Stimulated activated memory B cell treated with anti-CD40 and anti-IgM and Interleukin-4, amounts not matched to agents 10 μg/mL and 1 μg/mL and 100 μg/mL, for 72 hours (primary cell): Measurements from ENCODE around the gene AMZ1.

ENCODE experiments used
- ATAC-seq: fragments of 150-1000 bp; cut with Tn5 transposase; 2 replicates; pipeline ENCODE4 v1.10.0; 2021
- H3K27ac Mint-ChIP-seq: one replicate; pipeline ENCODE4 v1.8.0; 2022; ENCODE audit warnings: mild to moderate bottlenecking, mixed read lengths
- H3K27me3 Mint-ChIP-seq: one replicate; pipeline ENCODE4 v1.8.0; 2022; ENCODE audit warnings: mixed read lengths
- H3K36me3 Mint-ChIP-seq: one replicate; pipeline ENCODE4 v1.8.0; 2022; ENCODE audit warnings: mixed read lengths
- H3K4me1 Mint-ChIP-seq: one replicate; pipeline ENCODE4 v1.8.0; 2022; ENCODE audit warnings: mixed read lengths
- H3K4me3 Mint-ChIP-seq: one replicate; pipeline ENCODE4 v1.8.0; 2022; ENCODE audit warnings: mild to moderate bottlenecking, moderate library complexity, mixed read lengths
- H3K9me3 Mint-ChIP-seq: one replicate; pipeline ENCODE4 v1.8.0; 2022; ENCODE audit warnings: mixed read lengths

Gene AMZ1

GRCh38 chr7:2659556-2660358 is 28.2 kb upstream of the AMZ1 start:
- peak; percentile 3 for ATAC-seq
- H3K4me1 Mint-ChIP-seq = no peaks in the 10 kb centered on the region
- no peaks in the 10 kb centered on the region for H3K27me3 Mint-ChIP-seq
- H3K4me3 Mint-ChIP-seq = no peak overlapping the region
- no peak overlapping the region for H3K27ac Mint-ChIP-seq
- H3K9me3 Mint-ChIP-seq = no peaks in the 10 kb centered on the region
- peaks cover 31% of the 10 kb centered on the region for H3K36me3 Mint-ChIP-seq

GRCh38 chr7:2660359-2661095 is 27.5 kb upstream of the AMZ1 start:
- Mint-ChIP-seq H3K9me3 (no peaks in the 10 kb centered on the region), H3K4me1 (no peaks in the 10 kb centered on the region), H3K27ac (no peak overlapping the region), H3K4me3 (no peak overlapping the region), H3K36me3 (peaks cover 31% of the 10 kb centered on the region), H3K27me3 (no peaks in the 10 kb centered on the region)
- ATAC-seq = no peak

DNA sequence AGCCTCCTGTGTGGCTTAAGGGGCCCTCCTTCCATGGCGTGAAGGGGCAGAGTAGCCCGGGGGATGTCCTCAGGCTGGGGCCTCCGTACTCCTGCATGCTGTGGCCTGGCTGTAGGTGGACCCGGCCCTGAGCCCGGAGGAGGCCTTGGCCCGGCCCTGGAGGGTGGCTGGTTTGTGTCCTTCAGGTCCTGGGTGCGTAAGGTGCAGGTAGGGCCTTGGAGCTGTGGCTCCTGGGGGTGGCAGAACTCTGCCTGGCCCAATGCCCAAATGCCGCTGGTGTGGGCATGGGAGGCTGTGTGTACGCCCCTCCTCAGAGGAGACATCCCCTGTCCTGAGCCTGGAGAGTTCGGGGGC is 26.9 kb upstream of the AMZ1 start:
- Mint-ChIP-seq H3K27ac (no peak overlapping the region), H3K27me3 (no peaks in the 10 kb centered on the region), H3K36me3 (peaks cover 31% of the 10 kb centered on the region), H3K9me3 (no peaks in the 10 kb centered on the region), H3K4me1 (no peaks in the 10 kb centered on the region), H3K4me3 (no peak overlapping the region)
- no peak for ATAC-seq

- ATAC-seq = peak; percentile 3
- Mint-ChIP-seq H3K9me3 (no peaks in the 10 kb centered on the region), H3K36me3 (peaks cover 31% of the 10 kb centered on the region), H3K4me1 (no peaks in the 10 kb centered on the region), H3K27me3 (no peaks in the 10 kb centered on the region), H3K4me3 (no peak overlapping the region), H3K27ac (no peak overlapping the region)
These were observed 26.3 kb upstream of the AMZ1 start for GRCh38 chr7:2661602-2662272.

DNA sequence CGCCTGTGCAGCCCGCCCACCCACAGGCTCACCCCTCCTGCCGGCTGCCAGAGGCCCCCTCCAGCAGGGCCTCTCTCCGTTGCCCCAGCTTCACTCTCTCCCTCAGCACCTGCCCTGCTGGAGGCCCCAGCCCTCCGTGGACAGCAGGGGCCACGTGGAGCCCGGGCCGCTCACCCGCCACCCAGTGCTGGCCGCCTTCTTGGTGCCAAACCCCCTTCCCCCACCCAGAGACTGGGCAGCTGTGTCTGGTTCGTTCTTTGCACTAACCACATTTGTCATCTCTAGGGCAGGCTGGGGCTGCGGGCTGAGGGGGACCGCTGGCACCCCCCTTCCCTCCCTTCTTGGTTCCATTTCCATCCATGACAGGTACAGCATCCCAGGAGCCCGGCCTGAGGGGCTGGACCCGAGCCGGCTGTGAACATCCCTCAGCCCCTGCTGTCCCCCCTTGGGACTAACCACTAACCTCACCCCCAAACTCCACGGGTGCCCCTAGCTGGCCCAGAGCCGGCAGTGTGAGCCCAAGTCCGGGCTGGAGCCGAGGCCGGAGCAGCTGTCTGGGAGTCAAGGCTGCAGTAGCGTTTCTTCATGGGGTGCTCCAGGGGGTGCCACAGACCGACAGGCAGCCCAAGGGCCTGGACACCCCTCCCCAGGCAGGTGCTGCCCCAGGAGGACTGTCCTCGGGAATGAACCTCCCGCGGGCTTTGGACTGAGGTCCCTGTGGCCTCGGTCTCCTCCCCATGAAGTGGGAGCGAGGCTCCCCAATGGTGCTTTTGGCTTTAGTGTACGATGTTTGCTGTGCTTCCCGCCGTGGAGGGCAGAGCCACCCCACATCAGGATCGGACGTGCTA is 25.5 kb upstream of the AMZ1 start:
- peaks cover 7% of the 10 kb centered on the region for H3K27me3 Mint-ChIP-seq
- ATAC-seq = peak; percentile 1
- no peaks in the 10 kb centered on the region for H3K9me3 Mint-ChIP-seq
- H3K4me1 Mint-ChIP-seq = no peaks in the 10 kb centered on the region
- H3K27ac Mint-ChIP-seq = no peak overlapping the region
- peaks cover 24% of the 10 kb centered on the region for H3K36me3 Mint-ChIP-seq
- no peak overlapping the region for H3K4me3 Mint-ChIP-seq

GRCh38 chr7:2663121-2663886 is 24.7 kb upstream of the AMZ1 start:
- Mint-ChIP-seq H3K27ac (no peak overlapping the region), H3K36me3 (peaks cover 23% of the 10 kb centered on the region), H3K4me1 (no peaks in the 10 kb centered on the region), H3K9me3 (no peaks in the 10 kb centered on the region), H3K4me3 (no peak overlapping the region), H3K27me3 (peaks cover 15% of the 10 kb centered on the region)
- ATAC-seq = no peak

GRCh38 chr7:2663960-2664359 is 24.0 kb upstream of the AMZ1 start:
- Mint-ChIP-seq H3K4me1 (no peaks in the 10 kb centered on the region), H3K27me3 (peaks cover 17% of the 10 kb centered on the region), H3K27ac (no peak overlapping the region)

GRCh38 chr7:2665359-2665791 is 22.6 kb upstream of the AMZ1 start:
- H3K4me1 Mint-ChIP-seq = peaks cover 6% of the 10 kb centered on the region
- peaks cover 18% of the 10 kb centered on the region for H3K36me3 Mint-ChIP-seq
- no peak for ATAC-seq
- H3K27me3 Mint-ChIP-seq = peaks cover 28% of the 10 kb centered on the region
- no peak overlapping the region for H3K27ac Mint-ChIP-seq
- no peaks in the 10 kb centered on the region for H3K9me3 Mint-ChIP-seq
- no peak overlapping the region for H3K4me3 Mint-ChIP-seq

More at GRCh38 chr7:2663960-2664359, 24.0 kb upstream of the AMZ1 start:
- Mint-ChIP-seq H3K4me3 (no peak overlapping the region), H3K36me3 (peaks cover 23% of the 10 kb centered on the region), H3K9me3 (no peaks in the 10 kb centered on the region)
- no peak for ATAC-seq

GRCh38 chr7:2666155-2666554 is 21.8 kb upstream of the AMZ1 start:
- Mint-ChIP-seq H3K36me3 (peaks cover 16% of the 10 kb centered on the region), H3K27ac (no peak overlapping the region), H3K4me1 (peaks cover 14% of the 10 kb centered on the region), H3K4me3 (no peak overlapping the region), H3K9me3 (no peaks in the 10 kb centered on the region), H3K27me3 (peaks cover 36% of the 10 kb centered on the region)
- ATAC-seq = no peak

DNA sequence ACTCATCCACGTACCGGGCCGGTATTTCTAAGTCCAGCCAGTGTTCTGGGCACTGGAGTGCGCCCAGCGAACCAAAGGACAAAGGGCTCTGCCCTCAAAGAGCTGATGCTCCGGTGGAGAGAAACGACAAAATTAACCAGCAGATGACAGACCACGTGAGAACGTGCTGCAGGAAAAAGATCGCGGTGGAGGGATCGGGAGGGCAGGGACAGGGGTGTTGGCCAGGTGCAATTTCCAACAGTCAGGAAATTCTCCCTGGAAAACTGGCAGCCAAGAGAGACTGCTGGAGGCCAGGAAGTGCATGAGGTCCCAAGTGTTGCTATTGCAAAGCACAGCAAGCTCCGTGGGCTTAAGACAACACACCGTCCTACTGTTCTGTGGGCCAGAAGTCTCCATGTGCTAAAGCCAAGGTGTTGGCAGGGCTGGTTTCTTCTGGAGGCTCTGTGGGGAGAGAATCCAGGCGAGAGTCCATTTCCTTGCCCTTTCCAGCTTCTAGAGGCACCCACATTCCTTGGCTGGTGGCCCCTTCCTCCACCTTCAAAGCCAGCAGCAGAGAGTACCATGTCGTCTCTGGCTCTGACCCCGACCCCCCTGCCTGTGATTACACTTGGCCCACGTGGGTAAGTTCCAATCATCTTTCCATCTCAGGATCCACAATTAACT is 21.3 kb upstream of the AMZ1 start:
- no peaks in the 10 kb centered on the region for H3K9me3 Mint-ChIP-seq
- ATAC-seq = no peak

GRCh38 chr7:2667843-2668242 is 20.2 kb upstream of the AMZ1 start:
- no peaks in the 10 kb centered on the region for H3K36me3 Mint-ChIP-seq
- no peak overlapping the region for H3K4me3 Mint-ChIP-seq
- H3K27me3 Mint-ChIP-seq = peaks cover 38% of the 10 kb centered on the region
- no peaks in the 10 kb centered on the region for H3K9me3 Mint-ChIP-seq
- no peak overlapping the region for H3K27ac Mint-ChIP-seq
- H3K4me1 Mint-ChIP-seq = peaks cover 16% of the 10 kb centered on the region
- ATAC-seq = no peak

More for the DNA sequence above, 21.3 kb upstream of the AMZ1 start:
- Mint-ChIP-seq H3K4me3 (no peak overlapping the region), H3K27me3 (peaks cover 38% of the 10 kb centered on the region), H3K36me3 (peaks cover 10% of the 10 kb centered on the region), H3K27ac (no peak overlapping the region), H3K4me1 (peaks cover 16% of the 10 kb centered on the region)

DNA sequence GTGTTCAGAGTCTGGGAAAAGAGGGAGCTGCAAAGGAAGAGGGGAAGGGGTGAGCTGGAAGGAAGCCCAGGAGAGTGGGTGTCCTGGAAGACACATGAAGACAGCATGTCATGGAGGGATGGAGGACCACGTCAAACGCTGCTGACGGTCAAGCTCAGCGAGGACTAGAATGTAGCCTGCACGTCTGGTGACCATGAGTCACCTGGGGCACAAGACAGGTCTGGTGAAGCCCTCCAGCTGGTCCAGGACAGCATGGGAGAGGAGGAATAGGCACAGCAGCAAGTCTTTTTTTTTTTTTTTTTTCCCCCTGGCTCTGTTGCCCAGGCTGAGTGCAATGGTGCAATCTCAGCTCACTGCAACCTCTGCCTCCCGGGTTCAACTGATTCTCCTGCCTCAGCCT is 19.6 kb upstream of the AMZ1 start:
- Mint-ChIP-seq H3K27me3 (peaks cover 38% of the 10 kb centered on the region), H3K36me3 (no peaks in the 10 kb centered on the region), H3K4me1 (peaks cover 16% of the 10 kb centered on the region), H3K9me3 (no peaks in the 10 kb centered on the region), H3K27ac (no peak overlapping the region), H3K4me3 (no peak overlapping the region)
- no peak for ATAC-seq

GRCh38 chr7:2670171-2670570 is 17.8 kb upstream of the AMZ1 start:
- H3K27ac Mint-ChIP-seq = peak overlapping the region; percentile 9
- no peak overlapping the region for H3K4me3 Mint-ChIP-seq
- ATAC-seq = no peak

More at GRCh38 chr7:2670171-2670570, 17.8 kb upstream of the AMZ1 start:
- peaks cover 16% of the 10 kb centered on the region for H3K4me1 Mint-ChIP-seq
- peaks cover 3% of the 10 kb centered on the region for H3K9me3 Mint-ChIP-seq
- peaks cover 38% of the 10 kb centered on the region for H3K27me3 Mint-ChIP-seq
- no peaks in the 10 kb centered on the region for H3K36me3 Mint-ChIP-seq
